ENCODE results near the gene TTC12. TPM values are rescaled to one million over a fixed set of nuclear protein-coding genes. Genes with fewer than 3 reads are reported as not detected.

The TTC12 gene
- total RNA-seq, 1 experiment from 2014 or later = 25.0 TPM

- no peak for DNase-seq
- ChIA-PET CTCF (no interaction called here), POLR2A (ENCODE audit: unreplicated experiment) (no interaction called here)
- Histone ChIP-seq H3K9me3 (ENCODE audit: insufficient read depth, low read depth) (no peaks in the 10 kb centered on the region), H3K4me3 (no peak overlapping the region), H3K4me1 (replicated peaks; ENCODE audit: insufficient read depth) (no peaks in the 10 kb centered on the region), H3K27me3 (ENCODE audit: insufficient read depth, low read depth) (0 out of 2 replicates have a peak, but pooled peaks cover 8% of the 10 kb centered on the region), H3K79me2 (ENCODE audit: low read depth) (no peaks in the 10 kb centered on the region), H3K9me2 (ENCODE audit: insufficient read depth) (no peaks in the 10 kb centered on the region), H3K4me2 (no peak overlapping the region), H3K27ac (no peak overlapping the region), H4K20me1 (ENCODE audit: insufficient read depth) (no peaks in the 10 kb centered on the region), H3F3A (ENCODE audit: insufficient read depth, low read depth) (no peaks in the 10 kb centered on the region), H3K36me3 (ENCODE audit: low read depth) (no peaks in the 10 kb centered on the region), H2AFZ (no peak overlapping the region)
- no peak for TF ChIP-seq EZH2 (IDR thresholded peaks at IDR 0.05; ENCODE audit: low read depth)
- TF ChIP-seq CTCF (conservative IDR thresholded peaks at IDR 0.05) = no peak
- intact Hi-C loops (cut with micrococcal nuclease; ENCODE audit: unreplicated experiment) = no loop called here
- no TSS peak for BruUV-seq (replicated peaks)
Measured at GRCh38 chr11:113278481-113278880, 35.9 kb upstream of the TTC12 start.

- no peaks in the 10 kb centered on the region for H3K9me3 ChIP-seq (ENCODE audit: insufficient read depth, low read depth)
- H3K27me3 ChIP-seq (ENCODE audit: insufficient read depth, low read depth) = 0 out of 2 replicates have a peak, but pooled peaks cover 8% of the 10 kb centered on the region
- H3K9me2 ChIP-seq (ENCODE audit: insufficient read depth) = no peaks in the 10 kb centered on the region
- no peaks in the 10 kb centered on the region for H3F3A ChIP-seq (ENCODE audit: insufficient read depth, low read depth)
- H3K4me3 ChIP-seq = no peak overlapping the region
- H3K27ac ChIP-seq = no peak overlapping the region
- no TSS peak for BruUV-seq (replicated peaks)
- H4K20me1 ChIP-seq (ENCODE audit: insufficient read depth) = no peaks in the 10 kb centered on the region
- ChIA-PET POLR2A (ENCODE audit: unreplicated experiment) (no interaction called here), CTCF (no interaction called here)
- no peaks in the 10 kb centered on the region for H3K79me2 ChIP-seq (ENCODE audit: low read depth)
- no peak for TF ChIP-seq EZH2 (IDR thresholded peaks at IDR 0.05; ENCODE audit: low read depth)
- no peak for TF ChIP-seq CTCF (conservative IDR thresholded peaks at IDR 0.05)
- H2AFZ ChIP-seq = no peak overlapping the region
- no peak overlapping the region for H3K4me2 ChIP-seq
- no peaks in the 10 kb centered on the region for H3K4me1 ChIP-seq (replicated peaks; ENCODE audit: insufficient read depth)
- intact Hi-C loops (cut with micrococcal nuclease; ENCODE audit: unreplicated experiment) = no loop called here
- H3K36me3 ChIP-seq (ENCODE audit: low read depth) = no peaks in the 10 kb centered on the region
- no peak for DNase-seq
Measured at GRCh38 chr11:113278925-113279324, 35.5 kb upstream of the TTC12 start.

- TF ChIP-seq EZH2 (IDR thresholded peaks at IDR 0.05; ENCODE audit: low read depth) = no peak
- no peak for TF ChIP-seq CTCF (conservative IDR thresholded peaks at IDR 0.05)
- Histone ChIP-seq H3K4me1 (replicated peaks; ENCODE audit: insufficient read depth) (no peaks in the 10 kb centered on the region), H4K20me1 (ENCODE audit: insufficient read depth) (no peaks in the 10 kb centered on the region), H3K27ac (no peak overlapping the region), H3K9me2 (ENCODE audit: insufficient read depth) (no peaks in the 10 kb centered on the region), H3K4me3 (no peak overlapping the region), H2AFZ (no peak overlapping the region), H3K4me2 (no peak overlapping the region), H3K27me3 (ENCODE audit: insufficient read depth, low read depth) (0 out of 2 replicates have a peak, but pooled peaks cover 8% of the 10 kb centered on the region), H3K9me3 (ENCODE audit: insufficient read depth, low read depth) (no peaks in the 10 kb centered on the region), H3F3A (ENCODE audit: insufficient read depth, low read depth) (no peaks in the 10 kb centered on the region), H3K36me3 (ENCODE audit: low read depth) (no peaks in the 10 kb centered on the region), H3K79me2 (ENCODE audit: low read depth) (no peaks in the 10 kb centered on the region)
- BruUV-seq (replicated peaks) = no TSS peak
- CTCF ChIA-PET = no interaction called here
- no peak for DNase-seq
- intact Hi-C loops (cut with micrococcal nuclease; ENCODE audit: unreplicated experiment) = no loop called here
- POLR2A ChIA-PET (ENCODE audit: unreplicated experiment) = no interaction called here
Measured at GRCh38 chr11:113279591-113279990, 34.8 kb upstream of the TTC12 start.
